H54 (cell line): ENCODE data around the gene AP1G2.
A peak's percentile ranks its signal among the peaks of the same experiment; 100 is the strongest.
"Not testable (repeated sequence)": the region's sequence is repeated elsewhere in the genome, so short reads cannot be mapped to it uniquely, and the experiment has no call there.

Source experiments
- DNase-seq: peaks from one replicate; pipeline ENCODE4 v3.0.0; 2011; ENCODE audit warnings: low spot score, mixed read lengths; ENCODE audit not compliant: insufficient read length
- FAIRE-seq: peaks from 3 replicates; lab custom pipeline; 2011; peaks lifted over from hg19 to GRCh38; lab: Jason Lieb, UNC
- POLR2A ChIP-seq: IDR thresholded peaks from 2 replicates; pipeline ENCODE4 v1.6.1; 2011; ENCODE audit warnings: low read depth, mild to moderate bottlenecking, low read length

Gene AP1G2

DNA sequence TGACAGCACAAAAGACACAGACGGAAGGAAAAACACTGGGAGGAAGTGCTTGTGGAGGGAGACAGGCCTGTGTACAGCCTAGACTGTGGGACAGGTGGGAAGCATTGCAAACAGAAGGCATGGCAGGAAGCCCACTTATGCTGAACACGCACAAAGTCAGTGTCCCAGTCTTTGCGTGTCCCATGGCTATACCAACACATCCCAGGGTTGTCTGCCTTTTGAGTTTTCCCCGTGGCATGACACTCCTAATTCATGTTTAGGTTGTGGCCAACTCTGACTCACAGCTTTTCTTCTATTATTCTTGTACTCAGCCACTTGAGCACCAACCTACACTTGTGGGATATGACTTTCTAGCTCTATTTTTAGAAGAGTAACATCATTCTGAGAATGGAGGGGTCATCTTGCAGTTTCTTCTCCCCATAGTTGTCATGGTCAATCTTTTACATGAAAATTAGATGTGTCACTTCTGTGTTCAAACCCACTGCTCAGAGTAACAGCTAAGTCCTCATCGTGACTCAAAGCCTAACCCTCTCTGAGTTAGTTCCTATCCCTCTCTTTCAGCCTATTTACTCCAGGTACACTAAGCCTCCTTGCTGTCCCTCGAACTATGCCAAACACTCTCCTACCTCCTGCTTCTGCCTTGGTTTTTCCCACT is 38.5 kb upstream of the AP1G2 start:
- FAIRE-seq (no peak), DNase-seq (no peak)
- TF ChIP-seq POLR2A: no peak

DNA sequence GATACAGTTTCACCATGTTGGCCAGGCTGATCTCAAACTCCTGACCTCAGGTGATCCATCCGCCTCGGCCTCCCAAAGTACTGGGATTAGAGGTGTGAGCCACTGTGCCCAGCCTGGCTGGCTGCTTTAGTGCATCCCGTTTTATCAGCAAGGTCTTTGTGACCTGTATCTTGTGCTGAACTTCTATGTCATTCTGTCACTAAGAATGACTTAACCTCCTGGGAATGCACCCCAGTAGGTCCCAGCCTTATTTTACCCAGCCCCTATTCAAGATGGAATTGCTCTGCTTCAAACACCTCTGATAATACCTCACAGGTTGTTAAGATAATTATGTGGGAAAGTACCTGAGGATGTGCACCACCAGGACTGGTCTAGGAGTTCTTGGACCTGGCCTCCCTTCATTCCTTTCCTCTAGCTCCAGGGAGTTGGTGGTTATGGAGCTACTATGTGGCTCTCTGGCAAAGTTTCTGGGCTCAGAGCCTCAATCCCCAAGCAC is 37.1 kb upstream of the AP1G2 start:
- no peak for DNase-seq
- no peak for TF ChIP-seq POLR2A
- no peak for FAIRE-seq

DNA sequence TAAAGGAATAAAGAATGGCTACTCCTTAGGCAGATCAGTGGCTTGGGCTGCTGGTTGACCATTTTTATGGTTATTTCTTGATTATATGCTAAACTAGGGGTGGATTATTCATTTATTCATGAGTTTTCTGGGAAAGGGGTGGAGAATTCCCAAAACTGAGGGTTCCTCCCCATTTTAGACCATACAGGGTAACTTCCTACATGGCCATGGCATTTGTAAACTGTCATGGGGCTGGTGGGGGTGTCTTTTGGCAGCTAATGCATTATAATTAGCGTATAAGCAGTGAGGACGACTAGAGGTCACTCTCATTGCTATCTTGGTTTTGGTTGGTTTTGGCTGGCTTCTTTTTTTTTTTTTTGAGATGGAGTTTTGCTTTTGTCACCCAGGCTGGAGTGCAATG is 36.6 kb upstream of the AP1G2 start:
- FAIRE-seq: no peak
- no peak for DNase-seq
- TF ChIP-seq POLR2A: no peak

DNA sequence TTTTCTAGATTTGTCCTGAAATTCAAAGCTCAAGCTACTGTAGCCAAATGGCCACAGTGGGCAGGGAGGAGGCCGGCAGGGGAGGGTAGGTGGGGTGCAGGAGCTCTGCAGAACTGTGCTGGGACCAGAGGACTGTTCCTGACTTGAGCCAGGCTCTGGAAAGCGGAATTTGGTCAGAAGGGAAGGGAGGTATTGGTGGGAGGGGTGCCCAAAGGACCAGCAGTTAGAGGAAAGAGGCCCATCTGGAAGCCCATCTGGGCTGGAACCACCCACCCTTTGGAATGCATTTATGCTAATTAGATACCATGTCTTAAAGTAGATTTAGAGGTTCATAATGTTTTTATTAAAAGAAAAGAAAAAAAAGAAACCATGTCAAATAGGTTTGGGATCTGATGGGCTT is 35.5 kb upstream of the AP1G2 start:
- DNase-seq (no peak), FAIRE-seq (no peak)
- TF ChIP-seq POLR2A: no peak

DNA sequence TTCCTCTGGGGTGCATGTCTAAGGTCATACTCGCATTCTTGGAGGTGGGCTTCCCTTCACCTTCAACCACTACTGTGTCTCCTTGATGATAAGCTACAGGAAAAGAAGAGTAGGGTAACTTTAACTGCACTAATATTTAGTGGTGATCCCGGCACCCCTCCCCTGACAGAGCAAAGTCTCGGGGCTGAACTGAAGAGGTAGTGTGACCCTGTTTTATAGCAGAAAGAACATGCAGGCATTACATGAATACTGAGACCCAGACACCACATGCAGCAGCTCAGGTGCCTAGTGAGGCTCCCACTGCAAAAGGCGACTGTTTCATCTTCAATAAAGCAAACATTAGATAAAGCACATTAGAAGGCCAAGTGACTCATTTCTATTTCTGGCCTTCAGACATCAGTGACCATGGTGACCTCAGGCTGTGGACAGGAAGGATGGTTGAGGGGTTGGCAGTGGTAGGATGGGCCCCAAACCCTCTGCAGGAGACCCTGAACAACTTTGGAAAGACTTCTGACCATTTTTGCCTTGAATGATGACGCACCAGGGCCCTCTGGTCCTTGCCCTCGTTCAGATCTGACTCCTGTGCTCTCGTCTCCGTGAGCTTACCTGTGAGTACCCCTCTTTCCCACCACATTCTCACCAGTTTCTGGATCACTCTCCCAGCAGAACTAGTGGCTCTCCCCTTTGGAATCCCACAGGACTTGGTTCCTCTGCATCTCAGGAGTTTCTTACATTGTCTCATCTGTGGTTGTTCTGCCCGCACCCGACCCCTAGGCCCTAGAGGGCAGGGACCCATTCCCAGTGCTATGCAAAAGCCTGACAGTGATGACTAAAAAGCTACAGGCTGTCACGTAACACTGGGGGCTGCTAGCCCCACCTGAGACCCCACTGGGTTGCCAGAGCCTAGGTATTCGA is 34.8 kb upstream of the AP1G2 start:
- DNase-seq: no peak
- FAIRE-seq: no peak
- no peak for TF ChIP-seq POLR2A

DNA sequence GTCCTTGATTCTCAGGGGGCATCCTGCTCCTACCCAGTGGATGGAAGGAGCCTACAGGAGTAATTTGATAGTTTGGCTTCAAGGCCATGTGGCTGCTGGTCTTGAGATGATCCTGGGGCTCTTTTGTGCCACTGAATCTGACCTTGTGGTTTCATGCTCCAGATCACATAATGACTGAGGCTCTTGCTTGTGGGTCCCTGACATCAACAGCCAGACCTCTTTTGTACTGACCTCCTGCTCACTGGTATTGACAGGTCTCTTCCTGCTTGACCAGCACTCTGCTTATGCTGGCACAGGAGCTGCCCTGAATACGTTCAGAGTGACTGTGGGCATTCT is 34.2 kb upstream of the AP1G2 start:
- TF ChIP-seq POLR2A: no peak
- no peak for FAIRE-seq
- DNase-seq: no peak

DNA sequence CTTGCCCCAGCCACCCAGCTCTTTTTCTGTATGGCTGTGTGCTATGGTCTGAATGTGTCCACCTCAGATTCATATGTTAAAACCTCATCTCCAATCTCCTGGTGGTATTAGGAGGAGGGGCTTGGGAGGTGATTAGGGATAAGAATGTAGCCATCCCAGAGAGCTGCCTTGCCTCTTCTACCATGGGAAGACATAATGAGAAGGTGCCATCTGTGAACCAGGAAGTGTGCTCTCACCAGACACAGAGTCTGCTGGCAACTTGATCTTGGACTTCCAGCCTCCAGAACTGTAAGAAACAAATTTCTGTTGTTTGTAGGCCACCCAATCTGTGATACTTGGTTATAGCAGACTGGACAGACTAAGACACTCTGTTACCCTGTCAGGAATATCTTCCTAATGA is 33.8 kb upstream of the AP1G2 start:
- FAIRE-seq: no peak
- no peak for TF ChIP-seq POLR2A
- DNase-seq: no peak

DNA sequence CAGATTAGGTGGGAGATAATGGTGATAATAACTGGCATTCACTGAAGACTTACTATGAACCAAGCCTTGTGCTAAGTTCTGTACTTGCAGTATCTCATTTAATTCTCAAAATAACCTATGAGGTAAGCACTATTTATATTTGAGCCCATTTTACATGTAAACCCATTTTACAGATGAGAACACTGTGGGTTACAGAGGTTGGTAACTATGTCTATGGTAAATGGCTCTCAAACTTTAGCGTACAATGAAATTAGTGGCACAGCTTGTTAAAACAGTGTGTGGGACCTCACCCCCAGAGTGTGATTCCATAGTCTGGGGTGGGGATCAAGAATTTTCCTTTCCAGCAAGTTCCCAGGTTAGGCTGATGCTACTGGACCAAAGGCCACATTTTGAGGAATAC is 33.2 kb upstream of the AP1G2 start:
- no peak for FAIRE-seq

DNA sequence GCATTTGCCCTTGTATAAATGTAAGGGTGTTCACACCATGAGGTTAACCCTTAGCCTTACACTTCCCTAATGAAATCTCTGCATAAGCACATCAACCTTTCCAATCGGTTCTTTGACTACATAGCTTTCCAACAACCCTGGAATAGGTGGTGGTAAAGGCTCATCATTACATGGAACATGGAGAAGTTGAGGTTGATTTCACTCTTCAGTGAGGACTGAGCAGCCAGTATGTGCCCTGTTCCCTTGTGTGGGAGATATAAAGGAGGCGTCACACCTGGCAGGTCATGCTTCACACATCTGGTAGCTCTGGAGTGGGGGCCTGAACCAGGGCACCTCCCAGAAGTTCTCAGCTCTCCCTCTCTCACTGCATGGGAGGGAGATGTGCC is 32.7 kb upstream of the AP1G2 start:
- FAIRE-seq (no peak), DNase-seq (no peak)
- no peak for TF ChIP-seq POLR2A

More for the DNA sequence above, 33.2 kb upstream of the AP1G2 start:
- DNase-seq: no peak
- TF ChIP-seq POLR2A: no peak

DNA sequence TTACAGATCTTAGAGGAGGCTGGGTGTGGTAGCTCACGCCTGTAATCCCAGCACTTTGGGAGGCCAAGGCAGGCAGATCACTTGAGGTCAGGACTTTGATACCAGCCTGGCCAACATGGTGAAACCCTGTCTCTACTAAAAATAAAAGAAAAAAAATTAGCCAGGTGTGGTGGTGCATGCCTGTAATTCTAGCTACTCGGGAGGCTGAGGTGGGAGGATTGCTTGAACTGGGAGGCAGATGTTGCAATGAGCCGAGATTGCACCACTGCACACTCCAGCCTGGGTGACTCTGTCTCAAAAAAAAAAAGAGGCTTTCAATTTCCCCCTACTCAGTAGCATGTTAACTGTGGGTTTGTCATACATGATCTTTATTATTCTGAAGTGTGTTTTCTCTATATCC is 26.6 kb upstream of the AP1G2 start:
- not testable (repeated sequence) for DNase-seq, FAIRE-seq

DNA sequence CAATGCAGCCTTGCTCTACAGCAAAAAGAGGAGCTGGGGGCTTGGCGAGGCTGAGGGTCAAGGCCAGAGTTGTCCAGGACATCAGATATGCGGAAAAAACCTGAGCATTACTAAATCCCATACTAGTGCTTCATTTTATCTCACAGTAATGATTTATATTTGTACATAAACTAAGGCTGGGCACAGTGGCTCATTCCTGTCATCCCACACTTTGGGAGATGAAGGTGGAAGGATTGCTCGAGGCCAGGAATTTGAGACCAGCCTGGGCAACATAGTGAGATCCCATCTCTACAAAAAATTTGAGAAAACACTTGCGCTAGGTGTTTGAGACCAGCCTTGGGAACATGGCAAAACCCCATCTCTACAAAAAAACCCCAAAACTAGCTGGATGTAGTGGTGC is 22.6 kb upstream of the AP1G2 start:
- FAIRE-seq (no peak), DNase-seq (no peak)
- TF ChIP-seq POLR2A: no peak

DNA sequence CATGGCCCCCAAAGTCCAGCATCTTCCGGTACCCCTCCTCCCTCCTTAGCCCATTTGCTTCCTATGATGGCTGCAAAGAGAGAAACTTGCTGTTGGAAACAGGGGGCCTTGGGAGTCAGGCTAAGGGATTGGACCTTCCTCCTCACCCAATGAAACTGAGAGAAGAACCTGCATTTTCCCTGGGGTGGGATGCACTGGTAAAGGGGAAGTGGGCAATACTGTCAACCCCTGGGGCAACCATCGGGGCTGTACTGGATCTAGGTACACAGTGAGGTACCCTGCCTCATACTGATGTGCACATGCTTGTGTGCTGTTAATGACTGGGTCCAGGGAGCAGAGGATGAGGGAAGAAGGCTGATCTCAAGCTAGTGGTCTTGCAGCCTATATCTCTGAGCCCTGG is 22.0 kb upstream of the AP1G2 start:
- no peak for TF ChIP-seq POLR2A

DNA sequence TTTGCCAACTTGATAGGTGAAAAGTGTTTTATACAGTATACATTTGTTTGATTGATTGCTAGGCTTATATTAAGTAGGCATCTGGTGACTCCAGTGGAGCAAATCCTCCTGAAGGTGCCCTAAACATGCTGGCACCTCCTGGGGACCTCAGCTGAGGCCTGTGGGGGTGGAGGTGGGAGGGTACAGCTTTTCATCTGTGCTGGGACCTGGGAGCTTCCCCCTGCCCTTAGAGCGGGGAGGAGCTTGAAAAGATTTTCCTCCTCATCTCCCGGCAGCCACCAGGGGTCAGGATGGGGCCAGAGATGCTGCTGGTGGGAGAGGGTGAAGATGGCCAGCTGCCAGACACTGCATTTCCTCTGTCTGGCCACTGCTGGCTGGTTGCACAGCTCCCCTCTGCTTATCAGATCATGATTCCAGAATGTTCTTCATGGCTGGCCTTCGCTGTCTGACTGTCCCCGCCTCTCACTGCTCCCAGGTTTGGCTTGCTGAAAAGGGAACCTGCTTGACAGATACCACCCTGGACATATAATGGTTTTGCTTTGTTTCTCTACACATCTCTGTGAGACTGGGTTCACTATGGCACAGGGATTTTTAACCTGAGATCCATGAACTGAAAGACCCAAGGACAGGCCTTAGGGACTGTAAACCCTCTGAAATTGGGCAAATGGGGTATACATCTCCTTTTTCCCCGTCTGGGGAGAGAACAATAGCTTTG is 21.4 kb upstream of the AP1G2 start:
- DNase-seq (peak; percentile 83), FAIRE-seq (peak; percentile 89)
- no peak for TF ChIP-seq POLR2A

More for the DNA sequence above, 22.0 kb upstream of the AP1G2 start:
- no peak for FAIRE-seq
- no peak for DNase-seq

DNA sequence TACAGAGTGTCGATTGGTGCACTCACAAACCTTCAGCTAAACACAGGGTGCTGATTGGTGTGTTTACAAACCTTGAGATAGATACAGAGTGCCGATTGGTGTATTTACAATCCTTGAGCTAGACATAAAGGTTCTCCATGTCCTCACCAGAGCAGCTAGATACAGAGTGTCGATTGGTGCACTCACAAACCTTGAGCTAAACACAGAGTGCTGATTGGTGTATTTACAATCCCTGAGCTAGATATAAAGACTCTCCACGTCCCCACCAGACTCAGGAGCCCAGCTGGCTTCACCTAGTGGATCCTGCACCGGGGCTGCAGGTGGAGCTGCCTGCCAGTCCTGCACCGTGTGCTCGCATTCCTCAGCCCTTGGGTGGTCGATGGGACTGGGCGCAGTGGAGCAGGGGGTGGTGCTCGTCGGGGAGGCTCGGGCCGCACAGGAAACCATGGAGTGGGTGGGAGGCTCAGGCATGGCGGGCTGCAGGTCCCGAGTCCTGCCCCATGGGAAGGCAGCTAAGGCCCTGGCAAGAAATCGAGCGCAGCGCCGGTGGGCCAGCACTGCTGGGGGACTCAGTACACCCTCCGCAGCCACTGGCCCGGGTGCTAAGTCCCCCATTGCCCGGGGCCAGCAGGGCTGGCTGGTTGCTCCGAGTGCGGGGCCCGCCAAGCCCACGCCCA is 17.1 kb upstream of the AP1G2 start:
- DNase-seq, FAIRE-seq: not testable (repeated sequence)

DNA sequence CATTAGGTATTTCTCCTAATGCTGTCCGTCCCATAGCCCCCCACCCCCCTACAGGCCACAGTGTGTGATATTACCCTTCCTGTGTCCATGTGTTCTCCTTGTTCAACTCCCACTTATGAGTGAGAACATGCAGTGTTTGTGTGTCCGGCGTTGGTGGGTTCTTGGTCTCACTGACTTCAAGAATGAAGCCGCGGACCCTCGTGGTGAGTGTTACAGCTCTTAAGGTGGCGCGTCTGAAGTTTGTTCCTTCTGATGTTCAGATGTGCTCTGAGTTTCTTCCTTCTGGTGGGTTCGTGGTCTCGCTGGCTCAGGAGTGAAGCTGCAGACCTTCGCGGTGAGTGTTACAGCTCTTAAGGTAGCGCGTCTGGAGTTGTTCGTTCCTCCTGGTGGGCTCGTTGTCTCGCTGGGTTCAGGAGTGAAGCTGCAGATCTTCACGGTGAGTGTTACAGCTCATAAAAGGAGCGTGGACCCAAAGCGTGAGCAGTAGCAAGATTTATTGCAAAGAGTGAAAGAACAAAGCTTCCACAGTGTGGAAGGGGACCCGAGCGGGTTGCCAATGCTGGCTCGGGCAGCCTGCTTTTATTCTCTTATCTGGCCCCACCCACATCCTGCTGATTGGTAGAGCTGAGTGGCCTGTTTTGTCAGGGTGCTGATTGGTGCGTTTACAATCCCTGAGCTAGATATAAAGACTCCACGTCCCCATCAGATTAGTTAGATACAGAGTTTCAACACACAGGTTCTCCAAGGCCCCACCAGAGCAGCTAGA is 16.4 kb upstream of the AP1G2 start:
- not testable (repeated sequence) for FAIRE-seq, DNase-seq
